ENCODE data around the gene MTTP. TPM values are rescaled to one million over a fixed set of nuclear protein-coding genes. Genes with fewer than 3 reads are reported as not detected.

The MTTP gene
- total RNA-seq, 1 donor from 2014 or later: 0.08 TPM

GRCh38 chr4:99537674-99538073 is 37.0 kb upstream of the MTTP start:
- Histone ChIP-seq H3K36me3 (ENCODE audit: control insufficient read depth, insufficient read depth, low read length) (no peaks in the 10 kb centered on the region), H3K4me3 (ENCODE audit: low read depth, low read length) (no peak overlapping the region), H3K27me3 (ENCODE audit: control insufficient read depth, insufficient read depth, low read length) (no peaks in the 10 kb centered on the region)
- no peak for TF ChIP-seq CTCF (IDR thresholded peaks at IDR 0.05; ENCODE audit: insufficient read depth, low read length, poor library complexity, severe bottlenecking)
- no peak for DNase-seq (ENCODE audit: low read depth)

- Histone ChIP-seq H3K27me3 (ENCODE audit: control insufficient read depth, insufficient read depth, low read length) (no peaks in the 10 kb centered on the region), H3K4me3 (ENCODE audit: low read depth, low read length) (no peak overlapping the region), H3K36me3 (ENCODE audit: control insufficient read depth, insufficient read depth, low read length) (no peaks in the 10 kb centered on the region)
- no peak for TF ChIP-seq CTCF (IDR thresholded peaks at IDR 0.05; ENCODE audit: insufficient read depth, low read length, poor library complexity, severe bottlenecking)
- DNase-seq (ENCODE audit: low read depth): peak; percentile 4
Measured at GRCh38 chr4:99540277-99540939, 34.2 kb upstream of the MTTP start.

- DNase-seq (ENCODE audit: low read depth): no peak
- no peak overlapping the region for H3K4me3 ChIP-seq (ENCODE audit: low read depth, low read length)
- no peaks in the 10 kb centered on the region for H3K27me3 ChIP-seq (ENCODE audit: control insufficient read depth, insufficient read depth, low read length)
- no peak for TF ChIP-seq CTCF (IDR thresholded peaks at IDR 0.05; ENCODE audit: insufficient read depth, low read length, poor library complexity, severe bottlenecking)
- no peaks in the 10 kb centered on the region for H3K36me3 ChIP-seq (ENCODE audit: control insufficient read depth, insufficient read depth, low read length)
Measured at GRCh38 chr4:99552872-99553271, 21.8 kb upstream of the MTTP start.

GRCh38 chr4:99563310-99564186 is 11.1 kb upstream of the MTTP start, which contains the start of gene TRMT10A:
TSS of gene TRMT10A (minus strand) at chr4:99564039. CDS start at chr4:99559338, 4,701 bp downstream.
- H3K36me3 ChIP-seq (ENCODE audit: control insufficient read depth, insufficient read depth, low read length): no peaks in the 10 kb centered on the region
- H3K4me3 ChIP-seq (ENCODE audit: low read depth, low read length): peak within 1 kb of the TSS; percentile 62
- DNase-seq (ENCODE audit: low read depth): peak; percentile 92
- no peak for TF ChIP-seq CTCF (IDR thresholded peaks at IDR 0.05; ENCODE audit: insufficient read depth, low read length, poor library complexity, severe bottlenecking)
- no peaks in the 10 kb centered on the region for H3K27me3 ChIP-seq (ENCODE audit: control insufficient read depth, insufficient read depth, low read length)

GRCh38 chr4:99564921-99565320 is 9.7 kb upstream of the MTTP start:
- no peak for DNase-seq (ENCODE audit: low read depth)
- H3K27me3 ChIP-seq (ENCODE audit: control insufficient read depth, insufficient read depth, low read length): no peaks in the 10 kb centered on the region
- TF ChIP-seq CTCF (IDR thresholded peaks at IDR 0.05; ENCODE audit: insufficient read depth, low read length, poor library complexity, severe bottlenecking): no peak
- H3K4me3 ChIP-seq (ENCODE audit: low read depth, low read length): no peak overlapping the region
- no peaks in the 10 kb centered on the region for H3K36me3 ChIP-seq (ENCODE audit: control insufficient read depth, insufficient read depth, low read length)

Measured in kidney epithelial cell (primary cell).